PFSK-1 (cell line): Measurements from ENCODE around the gene RRN3.

Experiments used
- FOXP2 ChIP-seq: optimal IDR thresholded peaks from 2 replicates; pipeline ENCODE3; 2011; ENCODE audit warnings: borderline replicate concordance, control low read depth, inconsistent platforms; ENCODE audit not compliant: insufficient read depth; ENCODE audit errors: extremely low read length, extremely low read depth
- POLR2AphosphoS5 ChIP-seq: IDR thresholded peaks from 2 replicates; pipeline ENCODE4 v1.6.1; 2012; ENCODE audit warnings: low read depth, mild to moderate bottlenecking, control low read depth, low read length, moderate library complexity
- REST ChIP-seq, 2 experiments: IDR thresholded peaks; 2 replicates each; pipeline versions ENCODE4 v1.6.1 to v1.8.0; 2011 to 2012; ENCODE audit warnings: low read depth in 2 of 2, low read length in 2 of 2, control low read depth in 1 of 2, inconsistent platforms in 1 of 2, mild to moderate bottlenecking in 1 of 2, moderate library complexity in 1 of 2; ENCODE audit not compliant: insufficient read depth in 1 of 2
- SIN3A ChIP-seq: IDR thresholded peaks from 2 replicates; pipeline ENCODE4 v1.6.1; 2012; ENCODE audit warnings: mild to moderate bottlenecking, low read length, moderate library complexity, borderline replicate concordance; ENCODE audit not compliant: insufficient read depth
- TAF1 ChIP-seq: IDR thresholded peaks from 2 replicates; pipeline ENCODE4 v1.6.1; 2012; ENCODE audit warnings: low read length, control low read depth, borderline replicate concordance; ENCODE audit not compliant: insufficient read depth

Gene RRN3

GRCh38 chr16:15035163-15035729, 58.8 kb downstream of the RRN3 start:
- TF ChIP-seq REST (IDR thresholded peaks at IDR 0.05; ENCODE audit: insufficient read depth in 1 of 2, low read depth in 2 of 2, low read length in 2 of 2) = no peak
- no peak for TF ChIP-seq POLR2AphosphoS5
- TF ChIP-seq FOXP2 = no peak
- no peak for TF ChIP-seq SIN3A
- no peak for TF ChIP-seq TAF1

GRCh38 chr16:15034266-15035162, 59.6 kb downstream of the RRN3 start:
- no peak for TF ChIP-seq TAF1
- TF ChIP-seq SIN3A = no peak
- TF ChIP-seq POLR2AphosphoS5 = no peak
- no peak for TF ChIP-seq REST (IDR thresholded peaks at IDR 0.05; ENCODE audit: insufficient read depth in 1 of 2, low read depth in 2 of 2, low read length in 2 of 2)
- no peak for TF ChIP-seq FOXP2

- no peak for TF ChIP-seq SIN3A
- TF ChIP-seq POLR2AphosphoS5 = no peak
These were observed 60.8 kb downstream of the RRN3 start for GRCh38 chr16:15033309-15033707.

- TF ChIP-seq REST (IDR thresholded peaks at IDR 0.05; ENCODE audit: insufficient read depth in 1 of 2, low read depth in 2 of 2, low read length in 2 of 2) (no peak), TAF1 (no peak), POLR2AphosphoS5 (no peak), FOXP2 (no peak), SIN3A (no peak)
These were observed 61.3 kb downstream of the RRN3 start for GRCh38 chr16:15032547-15033308.

- no peak for TF ChIP-seq FOXP2
- TF ChIP-seq SIN3A = no peak
- TF ChIP-seq POLR2AphosphoS5 = no peak
- no peak for TF ChIP-seq REST (IDR thresholded peaks at IDR 0.05; ENCODE audit: insufficient read depth in 1 of 2, low read depth in 2 of 2, low read length in 2 of 2)
- no peak for TF ChIP-seq TAF1
These were observed 62.5 kb downstream of the RRN3 start for GRCh38 chr16:15031586-15031985.
